ENCODE results near the gene B4GALT5. TPM values are rescaled to one million over a fixed set of nuclear protein-coding genes. Genes with fewer than 3 reads are reported as not detected.

The B4GALT5 gene
- total RNA-seq, 2 experiments from 2014 or later, result 9.8 to 18.8 TPM

GRCh38 chr20:49752201-49752903, 38.7 kb upstream of the B4GALT5 start:
- POLR2A ChIA-PET, result no interaction called here
- no peak for DNase-seq (ENCODE audit: low spot score)
- no peaks in the 10 kb centered on the region for H3K9me2 ChIP-seq (ENCODE audit: insufficient read depth, low read length)
- BruUV-seq (replicated peaks), result no TSS peak
- peak overlapping the region; percentile 91 for H3K27ac ChIP-seq (ENCODE audit: low read depth, low read length, poor library complexity, severe bottlenecking)
- H3K4me1 ChIP-seq (ENCODE audit: insufficient read depth, low read length, poor library complexity, severe bottlenecking), result peaks cover 45% of the 10 kb centered on the region
- no peaks in the 10 kb centered on the region for H3K36me3 ChIP-seq (ENCODE audit: insufficient read depth, low read length)
- no peaks in the 10 kb centered on the region for H4K20me1 ChIP-seq (ENCODE audit: insufficient read depth, low read length)
- H3K79me2 ChIP-seq (ENCODE audit: insufficient read depth, low read depth, low read length), result no peaks in the 10 kb centered on the region
- H3K9me3 ChIP-seq (ENCODE audit: low read length), result no peaks in the 10 kb centered on the region
- CTCF ChIA-PET (ENCODE audit: unreplicated experiment), result no interaction called here
- TF ChIP-seq EZH2phosphoT487 (IDR thresholded peaks at IDR 0.05; ENCODE audit: borderline replicate concordance, low read depth, low read length) (no peak), CTCF (conservative IDR thresholded peaks at IDR 0.05; ENCODE audit: low read length) (no peak)
- H3K4me3 ChIP-seq (ENCODE audit: low read depth, low read length, poor library complexity, severe bottlenecking), result no peak overlapping the region
- peak overlapping the region; percentile 22 for H3K4me2 ChIP-seq (ENCODE audit: low read length)
- intact Hi-C loops (cut with micrococcal nuclease; ENCODE audit: unreplicated experiment), result loop anchor here (5.0 kb wide), 1 partner anchor 70 kb away; no protein-coding TSS in a partner anchor
- H2AFZ ChIP-seq (ENCODE audit: low read length), result no peak overlapping the region; the same call in 1 of the 2 replicates

GRCh38 chr20:49751397-49751736, 37.7 kb upstream of the B4GALT5 start:
- Histone ChIP-seq H3K36me3 (ENCODE audit: insufficient read depth, low read length) (no peaks in the 10 kb centered on the region), H3K4me3 (ENCODE audit: low read depth, low read length, poor library complexity, severe bottlenecking) (peak overlapping the region; percentile 51), H3K9me2 (ENCODE audit: insufficient read depth, low read length) (no peaks in the 10 kb centered on the region), H3K4me1 (ENCODE audit: insufficient read depth, low read length, poor library complexity, severe bottlenecking) (peaks cover 46% of the 10 kb centered on the region), H4K20me1 (ENCODE audit: insufficient read depth, low read length) (no peaks in the 10 kb centered on the region), H2AFZ (ENCODE audit: low read length) (peak overlapping the region; percentile 99), H3K4me2 (ENCODE audit: low read length) (peak overlapping the region; percentile 80), H3K27ac (ENCODE audit: low read depth, low read length, poor library complexity, severe bottlenecking) (peak overlapping the region; percentile 91), H3K9me3 (ENCODE audit: low read length) (no peaks in the 10 kb centered on the region), H3K79me2 (ENCODE audit: insufficient read depth, low read depth, low read length) (no peaks in the 10 kb centered on the region)
- POLR2A ChIA-PET, result interaction anchor here (0.6 to 1.3 kb wide), 7 partner anchors 18 to 130 kb away, joined by 3 to 4 read pairs (median 3); no protein-coding TSS in a partner anchor
- BruUV-seq (replicated peaks), result no TSS peak
- CTCF ChIA-PET (ENCODE audit: unreplicated experiment), result interaction anchor here (0.5 kb wide), 1 partner anchor 19 kb away, joined by 3 read pairs; no protein-coding TSS in a partner anchor
- TF ChIP-seq EZH2phosphoT487 (IDR thresholded peaks at IDR 0.05; ENCODE audit: borderline replicate concordance, low read depth, low read length), result no peak
- no peak for TF ChIP-seq CTCF (conservative IDR thresholded peaks at IDR 0.05; ENCODE audit: low read length)
- DNase-seq (ENCODE audit: low spot score), result no peak
- intact Hi-C loops (cut with micrococcal nuclease; ENCODE audit: unreplicated experiment), result loop anchor here (2.0 to 5.0 kb wide), 5 partner anchors 39 to 131 kb away; partner anchors contain the start of gene B4GALT5
